HG02623 (cell line): ENCODE results near the gene GRXCR1.

Experiments used
- ATAC-seq: cut with Tn5 transposase; IDR thresholded peaks from one replicate; pipeline ENCODE4 v1.9.1; 2021; ENCODE audit warnings: moderate library complexity; ENCODE audit not compliant: unreplicated experiment

Gene GRXCR1

DNA sequence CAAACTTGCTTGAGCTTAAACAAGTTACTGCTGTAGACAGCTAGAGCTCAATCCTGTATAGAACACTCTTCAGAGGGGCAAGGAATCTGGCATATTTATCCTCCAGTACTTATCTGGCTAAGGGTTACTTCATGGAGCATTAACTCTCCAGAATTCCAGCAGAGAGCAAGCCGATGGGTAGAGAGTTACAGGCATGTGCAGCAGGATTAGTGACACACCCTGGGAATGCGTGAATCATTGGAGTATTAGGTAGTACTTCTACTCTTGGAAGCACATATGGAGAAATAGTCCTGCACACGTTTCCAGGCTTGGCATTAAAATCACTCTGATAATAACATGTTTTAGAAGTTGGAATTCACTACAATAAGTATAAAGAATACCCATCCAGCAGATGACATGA is 35.4 kb downstream of the GRXCR1 start:
- ATAC-seq, result no peak

GRCh38 chr4:42928582-42928981 is 36.1 kb downstream of the GRXCR1 start:
- ATAC-seq, result no peak

GRCh38 chr4:42942216-42942615 is 49.7 kb downstream of the GRXCR1 start:
- no peak for ATAC-seq

GRCh38 chr4:42945874-42946273 is 53.4 kb downstream of the GRXCR1 start:
- no peak for ATAC-seq

- no peak for ATAC-seq
Measured at GRCh38 chr4:42953321-42953720, 60.8 kb downstream of the GRXCR1 start.

DNA sequence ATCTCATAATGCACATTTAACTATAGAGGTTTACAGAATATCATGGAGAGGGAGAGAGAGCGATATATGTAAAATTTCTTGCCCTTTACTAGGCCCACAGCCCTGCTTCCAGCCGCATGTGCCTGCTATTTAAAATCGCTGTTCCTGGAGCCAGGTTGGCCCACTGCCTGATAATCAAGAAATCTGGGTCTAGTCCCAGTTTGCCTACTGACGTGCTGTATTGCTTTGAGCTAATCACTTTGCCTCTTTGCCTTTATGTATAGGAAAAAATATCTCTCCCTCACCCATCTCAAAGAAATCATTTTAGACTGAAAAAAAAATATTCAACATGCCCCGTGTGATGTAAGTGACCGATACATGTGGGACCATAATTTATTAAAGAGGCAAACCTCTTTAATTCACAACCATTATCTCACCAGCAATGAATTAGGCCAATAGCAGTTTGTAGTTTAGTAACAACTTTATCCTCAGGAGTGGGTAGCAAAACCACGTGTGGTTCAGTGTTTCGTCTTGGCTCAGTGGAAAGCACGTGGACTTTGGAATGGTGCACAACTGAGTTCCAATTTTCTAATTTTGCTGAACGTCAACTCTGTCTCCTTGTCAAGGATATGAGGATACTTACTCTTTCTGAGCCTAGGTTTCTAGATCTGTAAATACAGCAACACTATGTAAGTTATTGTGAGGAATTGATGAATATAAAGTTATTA is 62.6 kb downstream of the GRXCR1 start:
- no peak for ATAC-seq

- no peak for ATAC-seq
Measured at GRCh38 chr4:42955746-42956505, 63.4 kb downstream of the GRXCR1 start.

DNA sequence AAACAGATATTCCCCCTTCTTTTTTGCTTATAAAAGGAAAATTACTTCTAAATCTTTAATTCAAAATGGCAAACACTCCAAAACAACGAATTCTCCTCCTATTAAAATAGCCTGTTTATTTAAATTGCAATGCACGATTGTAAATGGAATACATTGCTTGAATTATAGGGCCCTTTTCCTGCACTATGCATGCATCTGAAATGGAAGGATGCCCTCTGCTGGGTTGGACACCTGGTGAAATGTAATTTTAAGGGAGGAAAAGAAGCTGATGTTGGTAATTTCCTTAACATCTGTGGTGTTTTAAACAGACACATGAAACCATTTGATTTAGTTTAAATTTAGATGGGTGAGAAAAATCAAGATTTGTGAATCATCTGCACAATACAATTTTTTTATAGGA is 72.8 kb downstream of the GRXCR1 start:
- ATAC-seq, result no peak

GRCh38 chr4:42985976-42986375 is 93.5 kb downstream of the GRXCR1 start:
- ATAC-seq, result no peak

DNA sequence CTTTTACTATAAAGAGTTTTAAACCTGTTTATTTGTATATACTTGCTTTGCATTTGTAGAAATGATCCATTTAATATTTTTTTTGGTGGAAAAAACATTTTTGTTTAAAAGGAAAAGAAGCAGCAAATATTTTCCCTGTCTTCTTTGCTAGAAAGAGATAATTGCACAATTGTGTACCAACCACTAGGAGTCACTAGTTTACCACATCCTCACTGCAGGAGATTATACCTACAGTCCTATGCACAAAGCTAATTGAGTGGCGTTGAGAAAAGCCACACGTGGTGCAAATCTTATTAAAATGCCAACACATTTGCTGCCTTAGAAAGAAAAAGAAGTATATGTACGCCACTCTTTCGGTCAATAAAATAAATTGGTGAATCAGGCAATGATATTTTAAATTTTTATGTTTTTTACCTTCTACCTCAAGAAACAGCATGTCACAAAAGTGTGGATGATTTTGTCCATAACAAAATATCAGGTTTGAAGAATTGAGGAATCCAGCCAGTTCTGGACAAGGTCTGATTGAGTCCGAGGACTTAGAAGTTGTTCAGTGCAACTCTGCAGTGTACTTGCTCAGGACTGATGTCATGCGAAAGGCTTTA is 102.9 kb downstream of the GRXCR1 start:
- peak; percentile 94 for ATAC-seq

DNA sequence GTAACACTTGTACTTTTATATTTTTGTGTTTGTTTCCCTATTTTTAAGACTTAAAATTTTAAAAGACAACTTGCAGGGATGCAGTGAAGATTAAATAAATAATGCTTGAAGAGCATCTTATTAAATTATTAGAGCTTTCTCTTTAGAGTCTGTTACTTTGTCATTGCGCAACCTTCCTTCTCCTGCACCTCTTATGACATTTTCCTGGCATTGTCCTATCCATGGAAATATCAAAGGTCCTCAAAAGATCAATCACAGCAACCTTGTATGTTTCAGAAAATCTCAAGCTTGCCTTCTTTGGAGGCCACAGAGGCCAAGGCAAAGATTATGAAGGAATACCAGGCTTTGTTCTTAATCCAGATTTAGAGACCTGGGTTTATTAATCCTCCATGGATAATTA is 116.3 kb downstream of the GRXCR1 start:
- ATAC-seq, result no peak

GRCh38 chr4:43014256-43014655 is 121.7 kb downstream of the GRXCR1 start:
- ATAC-seq, result no peak

DNA sequence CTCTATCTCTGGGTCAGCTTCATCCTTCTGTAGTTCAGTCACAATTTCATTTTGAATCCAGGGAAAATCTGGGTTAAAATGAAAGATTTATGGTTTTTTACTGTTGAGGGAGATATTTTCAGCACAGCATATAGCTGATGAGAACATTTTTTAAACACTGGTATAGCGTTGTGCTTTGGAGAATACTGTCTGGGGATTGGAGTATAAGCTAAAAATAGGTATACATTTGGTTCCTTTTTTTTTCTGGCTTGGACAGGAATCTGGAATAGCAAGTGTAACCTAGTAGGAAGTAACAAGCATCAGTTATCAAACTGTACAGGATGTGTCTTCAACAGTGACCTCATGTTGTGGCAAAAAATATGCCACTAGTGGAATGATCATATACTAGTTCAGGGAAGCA is 149.1 kb downstream of the GRXCR1 start:
- no peak for ATAC-seq

- ATAC-seq, result no peak
Measured at GRCh38 chr4:43047058-43047457, 154.5 kb downstream of the GRXCR1 start.

GRCh38 chr4:43048570-43048969 is 156.1 kb downstream of the GRXCR1 start:
- ATAC-seq, result no peak

DNA sequence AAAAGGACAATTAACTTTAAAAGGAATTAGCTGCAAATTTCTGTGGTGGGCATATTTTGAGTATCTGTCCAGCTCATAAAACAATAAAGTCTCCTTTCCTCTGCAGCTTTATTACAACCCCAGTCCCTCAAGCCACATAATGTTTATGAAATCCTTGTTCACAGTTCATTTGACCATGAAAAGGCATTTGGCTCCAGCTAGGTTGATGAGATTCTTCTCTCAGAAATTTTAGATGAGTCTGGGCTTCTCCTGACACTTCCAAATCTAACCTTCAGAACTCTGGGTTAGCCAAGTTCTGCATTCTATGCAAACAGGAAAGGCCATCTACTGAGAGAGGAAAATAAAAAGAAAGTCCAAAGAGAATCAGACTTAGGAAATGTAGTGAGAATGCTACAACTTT is 156.8 kb downstream of the GRXCR1 start:
- no peak for ATAC-seq

DNA sequence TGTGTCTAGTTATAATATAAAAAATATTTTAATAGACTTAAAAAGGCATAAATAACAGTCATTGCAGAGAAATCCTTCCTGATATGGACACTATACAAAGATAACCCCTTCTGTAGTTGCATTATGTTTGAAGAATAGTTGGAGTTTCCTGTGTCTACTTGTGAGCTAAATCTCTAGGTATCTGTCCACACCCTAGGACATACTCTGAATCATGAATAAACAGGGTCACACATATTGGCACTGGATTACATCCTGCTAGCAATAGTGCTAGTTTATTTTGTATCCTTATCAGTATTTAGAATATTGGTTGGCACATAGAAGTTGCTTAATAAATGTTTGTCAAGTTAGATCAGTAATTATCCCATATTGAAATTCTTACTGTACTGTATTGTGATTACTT is 173.9 kb downstream of the GRXCR1 start:
- no peak for ATAC-seq

- no peak for ATAC-seq
Measured at GRCh38 chr4:43071069-43071468, 178.6 kb downstream of the GRXCR1 start.
